Right lobe of liver (tissue), 6 donors: ENCODE measurements around the gene SLC17A7. TPM values are rescaled to one million over a fixed set of nuclear protein-coding genes. Genes with fewer than 3 reads are reported as not detected.

Experiments used
- ATAC-seq, 4 donors: fragments of 200-7000 bp; cut with Tn5 transposase; one replicate each; pipeline ENCODE4 v1.9.1; 2020; ENCODE audit warnings: mild to moderate bottlenecking in 4 of 4, moderate library complexity in 4 of 4
- DNase-seq, 3 donors: peaks; one replicate each; pipeline ENCODE4 v3.0.0-alpha.2; 2020
- H3K27ac ChIP-seq, 3 donors: fragments of 200-600 bp; one replicate each; pipeline ENCODE4 v1.8.0; 2022
- H3K27me3 ChIP-seq, 2 donors: fragments of 200-600 bp; one replicate each; pipeline ENCODE4 v1.8.0; 2022
- H3K36me3 ChIP-seq, 4 donors: fragments of 200-600 bp; sonication (generic) in 1 of 4; one replicate each; pipeline versions ENCODE4 v1.5.1 to v1.8.0; 2017 to 2022; ENCODE audit warnings: control low read depth in 1 of 4
- H3K4me1 ChIP-seq, 4 donors: fragments of 200-600 bp; sonication (generic) in 1 of 4; one replicate each; pipeline versions ENCODE4 v1.5.1 to v1.8.0; 2017 to 2022; ENCODE audit warnings: control low read depth in 1 of 4
- H3K4me3 ChIP-seq, 3 donors: fragments of 200-600 bp; one replicate each; pipeline ENCODE4 v1.8.0; 2022
- H3K9me3 ChIP-seq, 4 donors: fragments of 200-600 bp; sonication (generic) in 1 of 4; one replicate each; pipeline versions ENCODE4 v1.5.1 to v1.8.0; 2017 to 2022; ENCODE audit warnings: control low read depth in 1 of 4
- CTCF ChIP-seq, 4 donors: fragments of 200-600 bp in 3 of 4; fragments of 450-650 bp in 1 of 4; IDR thresholded peaks; one replicate each; pipeline versions ENCODE4 v1.5.1 to v1.8.0; 2016 to 2022; ENCODE audit warnings: antibody characterized with exemption in 4 of 4, mild to moderate bottlenecking in 2 of 4
- POLR2A ChIP-seq: fragments of 450-650 bp; IDR thresholded peaks from one replicate; pipeline ENCODE4 v1.6.1; 2017; ENCODE audit warnings: antibody characterized with exemption, mild to moderate bottlenecking
- WGBS: methylation state at CpG from one replicate; pipeline ENCODE4 v1.1.6; 2018; ENCODE audit warnings: low coverage, low lambda C conversion rate; ENCODE audit not compliant: insufficient coverage; ENCODE audit errors: missing lambda C conversion rate; 5-methylcytosine and 5-hydroxymethylcytosine counted together
- intact Hi-C, 2 donors: fragments of 100-400 bp; cut with DNase I; formaldehyde crosslinking; loops; one replicate each; pipeline versions ENCODE4 v1.11.2 to v1.14.1; 2022
- total RNA-seq, 6 experiments: library from RNA; depleted of rRNA in 2 of 6; stranded (reverse); fragments of >200 nt in 2 of 6; fragmentation: NEBNext Ultra II Directional in 3 of 6; extraction: Animal tissue kit (Norgen Biotek cat#: 25700) in 3 of 6; gene quantifications; one replicate each; pipeline versions ENCODE4 v1.1.0 to v1.2.4, GENCODE V29; 2016 to 2023
- donor health status: DM: no; HTN: yes; CAD: no.
- donor health status: DM: no; HTN: no; CAD: no.
- donor health status: DM: no; HTN: no; CAD: no.
- donor health status: DM: no; HTN: yes; CAD: no.
- donor health status: DM: no; HTN: yes; CAD: no.

SLC17A7 gene
- total RNA-seq, 6 experiments from 2014 or later: 0.13 TPM; not detected in 5

GRCh38 chr19:49413348-49413747 is 28.0 kb downstream of the SLC17A7 start:
- intact Hi-C loops: no loop called here
- no peak for TF ChIP-seq POLR2A
- TF ChIP-seq CTCF (IDR thresholded peaks at IDR 0.05): no peak
- Histone ChIP-seq H3K4me3 (no peak overlapping the region), H3K27me3 (no peaks in the 10 kb centered on the region), H3K9me3 (no peaks in the 10 kb centered on the region), H3K36me3 (no peaks in the 10 kb centered on the region), H3K27ac (no peak overlapping the region), H3K4me1 (no peaks in the 10 kb centered on the region)
- ATAC-seq (no peak), DNase-seq (no peak)
- 67% methylated on average over 1 of the region's 9 CpGs for WGBS

GRCh38 chr19:49411681-49412326 is 29.5 kb downstream of the SLC17A7 start:
- 69% methylated on average over 3 of the region's 3 CpGs for whole genome bisulfite sequencing
- no peaks in the 10 kb centered on the region for H3K36me3 ChIP-seq
- TF ChIP-seq CTCF (IDR thresholded peaks at IDR 0.05) (no peak), POLR2A (no peak)
- no peak for DNase-seq
- no peaks in the 10 kb centered on the region for H3K27me3 ChIP-seq
- ATAC-seq: no peak
- H3K9me3 ChIP-seq: no peaks in the 10 kb centered on the region
- no peak overlapping the region for H3K4me3 ChIP-seq
- intact Hi-C loops: no loop called here
- H3K4me1 ChIP-seq: no peaks in the 10 kb centered on the region
- no peak overlapping the region for H3K27ac ChIP-seq

DNA sequence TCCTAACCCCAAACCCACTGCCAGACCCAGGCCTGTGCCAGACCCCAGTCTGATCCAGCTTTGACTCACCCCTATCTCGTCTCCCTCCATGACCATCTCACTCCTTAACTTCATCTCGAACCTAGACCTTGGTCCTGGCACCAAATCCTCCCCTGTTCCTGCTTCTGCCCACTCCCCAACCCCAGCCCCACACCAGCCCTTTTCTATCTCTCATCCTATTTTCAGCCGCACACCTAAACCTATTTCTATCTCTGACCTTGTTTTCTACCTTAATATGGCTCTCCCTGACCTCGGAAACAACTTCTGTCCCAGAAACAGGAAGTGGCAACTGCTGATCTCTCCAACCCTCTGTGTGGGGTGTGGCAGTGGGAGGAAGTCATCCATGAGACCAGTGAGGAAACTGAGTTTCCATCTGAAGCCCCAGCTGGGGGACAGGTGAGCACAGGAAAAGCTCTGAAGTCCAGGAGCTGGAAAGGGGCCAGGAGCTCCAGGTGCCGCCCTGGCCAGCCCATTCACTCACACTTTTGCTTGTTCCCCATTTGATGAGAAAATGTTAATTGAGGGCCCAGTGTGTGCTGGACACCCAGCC is 31.8 kb downstream of the SLC17A7 start:
- Histone ChIP-seq H3K4me3 (no peak overlapping the region), H3K36me3 (no peaks in the 10 kb centered on the region), H3K9me3 (no peaks in the 10 kb centered on the region), H3K4me1 (no peaks in the 10 kb centered on the region), H3K27ac (no peak overlapping the region), H3K27me3 (no peaks in the 10 kb centered on the region)
- intact Hi-C loops: no loop called here
- WGBS: 49% methylated on average over 3 of the region's 5 CpGs
- TF ChIP-seq POLR2A (no peak), CTCF (IDR thresholded peaks at IDR 0.05) (no peak)
- ATAC-seq (peak; percentile 23 to 48 (median 33)), DNase-seq (no peak)

DNA sequence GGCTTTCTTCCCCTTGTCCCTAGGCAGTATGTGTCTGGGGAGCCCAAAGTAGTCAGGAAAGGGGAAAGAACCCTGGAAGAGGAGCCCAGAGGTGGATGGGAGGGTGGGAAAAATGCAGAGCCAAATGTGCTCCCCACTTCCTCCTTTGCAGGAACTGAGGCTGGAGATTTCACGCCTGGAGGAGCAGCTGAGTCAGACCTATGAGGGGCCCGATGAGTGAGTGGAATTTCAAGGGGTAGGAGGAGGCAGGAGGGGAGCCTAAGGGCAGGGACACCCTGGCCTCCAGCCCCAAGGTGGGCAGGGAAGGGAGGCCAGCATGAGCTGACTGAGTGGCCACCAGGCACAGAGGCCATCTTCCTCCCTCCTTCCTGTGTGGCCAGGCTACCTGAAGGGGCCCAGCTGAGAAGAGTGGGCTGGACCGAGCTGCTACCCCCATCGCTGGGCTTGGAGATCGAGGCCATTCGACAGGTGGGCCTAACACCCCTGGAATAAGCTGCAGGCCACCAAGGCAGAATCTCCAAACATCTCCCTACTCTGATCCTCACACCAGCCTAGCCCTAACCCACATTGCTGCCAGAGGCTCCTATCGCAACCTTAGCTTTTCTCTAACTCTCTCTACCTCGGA is 32.4 kb downstream of the SLC17A7 start:
- no peaks in the 10 kb centered on the region for H3K36me3 ChIP-seq
- H3K27ac ChIP-seq: no peak overlapping the region
- TF ChIP-seq POLR2A (no peak), CTCF (IDR thresholded peaks at IDR 0.05) (no peak)
- 50% methylated on average over 4 of the region's 8 CpGs for WGBS
- no peaks in the 10 kb centered on the region for H3K4me1 ChIP-seq
- intact Hi-C loops: no loop called here
- DNase-seq (no peak), ATAC-seq (peak in 2 of 4 donors; percentile 16 to 18)
- H3K27me3 ChIP-seq: no peaks in the 10 kb centered on the region
- no peak overlapping the region for H3K4me3 ChIP-seq
- no peaks in the 10 kb centered on the region for H3K9me3 ChIP-seq
